ENCODE results near the gene GABRG3.

GABRG3 gene

DNA sequence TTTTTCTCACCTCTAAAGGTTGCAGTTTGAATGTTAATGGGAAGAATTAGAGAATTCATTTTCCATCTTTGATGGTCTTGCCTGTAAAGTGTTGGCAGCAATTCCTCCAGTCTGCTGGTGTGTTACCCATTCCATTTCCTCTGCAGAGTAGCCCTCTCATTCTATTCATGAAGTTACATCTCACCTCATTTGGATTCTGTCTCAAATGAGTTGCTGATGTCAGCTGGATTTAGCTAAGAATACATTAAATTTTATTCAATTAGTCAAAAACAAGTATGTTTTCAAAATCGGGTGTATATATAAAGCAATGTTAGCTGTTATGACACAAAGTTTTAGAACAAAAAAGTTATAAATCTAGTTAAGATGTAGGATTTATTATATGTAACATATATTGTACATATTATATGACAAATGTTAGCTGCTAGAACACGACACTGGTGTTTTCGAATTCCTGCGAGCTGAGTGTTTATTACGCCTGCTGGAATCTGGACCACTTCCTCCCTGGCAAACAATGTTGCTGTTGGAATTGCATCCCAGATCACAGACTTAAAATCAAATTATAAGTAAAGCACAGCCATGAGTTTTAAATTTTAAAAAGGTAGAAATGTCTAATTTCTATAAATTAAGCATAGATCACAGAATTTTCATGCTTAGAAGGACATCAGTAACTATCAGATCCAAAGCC is 611.9 kb downstream of the GABRG3 start:
- DNase-seq (ENCODE audit: low read depth), result no peak

DNA sequence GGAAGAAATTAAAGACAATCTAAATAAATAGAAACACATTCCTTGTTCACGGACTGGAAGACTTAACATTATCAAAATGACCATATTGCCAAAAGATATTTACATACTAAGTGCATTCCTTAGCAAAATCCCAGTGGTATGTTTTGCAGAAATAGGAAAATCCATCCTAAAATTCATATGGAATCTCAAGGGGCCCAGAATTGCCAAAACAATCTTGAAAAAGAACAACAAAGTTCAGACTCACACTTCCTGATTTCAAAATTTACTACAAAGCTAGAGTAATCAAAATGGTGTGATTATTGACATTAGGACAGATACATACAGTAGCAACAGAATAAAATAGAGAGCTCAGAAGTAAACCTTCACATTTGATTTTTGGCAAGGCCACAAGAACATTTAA is 612.7 kb downstream of the GABRG3 start:
- DNase-seq (ENCODE audit: low read depth), result no peak

DNA sequence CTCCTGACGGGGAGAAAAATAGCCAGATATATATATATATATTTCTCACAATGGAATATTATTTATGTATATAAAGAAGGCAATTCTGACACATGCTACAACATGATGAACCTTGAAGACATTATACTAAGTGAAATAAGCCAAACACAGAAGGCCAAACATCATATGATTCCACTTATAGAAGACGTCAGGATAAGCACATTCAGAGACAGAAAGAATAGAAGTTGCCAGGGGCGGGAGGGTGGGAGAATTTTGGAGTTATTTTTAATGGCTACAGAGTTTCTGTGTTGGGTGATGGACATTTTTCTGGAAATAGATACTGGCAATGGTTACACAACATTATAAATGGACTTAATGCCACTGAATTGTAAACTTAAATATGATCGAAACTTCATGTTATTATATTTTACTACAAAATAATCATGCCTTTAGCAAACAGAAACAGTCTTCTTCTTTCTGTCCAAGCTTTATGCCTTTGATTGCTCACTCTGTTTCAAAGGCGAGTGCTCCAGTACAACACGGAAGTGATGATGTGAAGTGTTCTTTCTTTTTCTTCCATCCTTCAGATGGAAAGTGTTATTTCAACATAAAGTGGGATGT is 614.2 kb downstream of the GABRG3 start:
- DNase-seq (ENCODE audit: low read depth), result no peak

- no peak for DNase-seq (ENCODE audit: low read depth)
Measured at GRCh38 chr15:27587810-27588209, 616.8 kb downstream of the GABRG3 start.

DNA sequence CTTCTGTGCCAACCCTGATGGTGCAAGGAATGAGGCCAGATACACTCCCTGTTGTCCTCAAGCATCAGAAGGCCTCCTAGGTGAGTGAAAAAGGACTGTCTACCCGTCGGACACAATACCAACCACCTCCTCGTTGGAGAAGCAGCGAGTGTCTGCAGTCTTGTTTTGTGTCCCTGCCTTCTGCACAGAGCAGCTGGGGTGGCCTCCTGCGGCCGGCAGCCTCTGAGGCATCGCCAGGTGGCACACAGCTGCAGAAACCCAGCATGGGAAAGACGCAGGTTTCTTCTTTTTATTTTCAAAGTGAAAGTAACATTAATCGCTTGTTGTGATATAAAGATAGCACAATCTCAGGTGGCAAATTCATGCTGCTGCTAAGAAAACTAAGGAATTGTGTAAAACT is 618.3 kb downstream of the GABRG3 start:
- no peak for DNase-seq (ENCODE audit: low read depth)

DNA sequence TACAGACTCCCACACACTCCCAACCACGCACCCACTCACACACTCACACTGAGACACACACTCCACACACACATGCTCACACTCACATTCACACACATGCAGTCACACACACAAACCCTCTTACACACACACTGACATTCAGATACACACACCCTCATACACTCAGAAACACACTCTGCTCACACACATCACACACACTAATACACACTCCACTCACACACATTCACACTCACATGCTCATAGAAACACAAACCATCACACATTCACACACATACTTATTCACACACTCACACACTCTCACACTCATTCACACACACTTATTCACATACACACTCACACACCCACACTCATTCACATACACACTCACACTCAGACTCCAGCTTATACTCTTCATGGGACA is 618.8 kb downstream of the GABRG3 start:
- no peak for DNase-seq (ENCODE audit: low read depth)

Measured in GM04503 (cell line).